DMS53 treated with DMSO at 0.1 percent for 48 hours (cell line): ENCODE results near the gene SATL1.
A peak's percentile ranks its signal among the peaks of the same experiment; 100 is the strongest.
"Not testable (repeated sequence)": the region's sequence is repeated elsewhere in the genome, so short reads cannot be mapped to it uniquely, and the experiment has no call there.

Source experiments
- DNase-seq: peaks from one replicate; lab custom pipeline; 2025; ENCODE audit not compliant: unreplicated experiment; lab: John Stamatoyannopoulos, UW

SATL1 gene

DNA sequence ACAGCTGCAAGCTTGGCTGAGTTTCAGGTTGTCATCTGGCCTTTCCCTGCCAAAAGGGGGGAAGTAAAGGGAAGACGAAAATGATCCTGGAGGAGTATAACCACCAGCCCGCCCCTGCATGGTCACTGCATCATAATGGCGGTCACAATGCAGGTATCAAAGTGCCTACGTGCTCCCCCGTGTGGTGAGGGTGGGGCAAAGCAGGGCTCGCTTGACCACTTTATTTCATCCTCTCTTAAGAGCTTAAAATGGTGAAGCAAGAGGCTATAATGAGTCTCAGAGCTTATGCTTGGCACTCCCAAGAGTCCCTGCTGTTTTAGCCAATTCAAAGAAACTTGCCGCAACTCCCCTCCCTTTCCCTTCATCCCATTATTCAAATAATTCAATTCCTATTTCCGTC lies 134.3 kb downstream of the SATL1 start:
- peak; percentile 21 for DNase-seq

DNA sequence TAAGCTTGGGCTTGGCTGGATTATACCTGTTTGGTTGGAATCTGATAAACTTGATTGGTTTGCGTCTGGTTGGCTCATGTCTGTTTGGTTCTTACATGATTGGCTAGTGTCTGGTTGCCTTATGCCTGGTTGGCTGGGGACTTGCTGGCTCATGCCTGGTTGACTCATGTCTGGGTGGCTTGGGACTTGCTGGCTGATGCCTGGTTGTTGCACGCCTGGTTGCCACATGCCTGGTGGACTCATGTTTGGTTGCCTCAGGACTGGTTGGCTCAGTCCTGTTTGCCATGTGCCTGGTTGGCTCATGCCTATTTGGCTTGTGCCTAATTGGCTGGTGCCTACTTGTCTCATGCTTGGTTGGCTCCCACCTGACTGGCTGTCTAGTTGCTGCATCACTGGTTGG lies 135.4 kb downstream of the SATL1 start:
- no peak for DNase-seq

DNA sequence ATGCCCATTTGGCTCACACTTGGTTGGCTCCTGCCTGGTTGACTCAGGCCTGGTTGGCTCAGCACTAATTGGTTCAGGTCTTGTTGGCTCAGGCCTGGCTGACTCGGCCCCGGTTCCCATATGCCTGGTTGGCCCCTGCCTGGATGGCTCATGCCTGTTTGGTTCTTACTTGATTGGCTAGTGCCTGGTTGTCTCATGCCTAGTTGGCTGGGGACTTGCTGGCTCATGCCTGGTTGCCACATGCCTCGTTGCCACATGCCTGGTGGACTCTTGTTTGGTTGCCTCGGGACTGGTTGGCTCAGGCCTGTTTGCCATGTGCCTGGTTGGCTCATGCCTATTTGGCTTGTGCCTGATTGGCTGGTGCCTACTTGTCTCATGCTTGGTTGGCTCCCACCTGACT lies 136.2 kb downstream of the SATL1 start:
- no peak for DNase-seq

DNA sequence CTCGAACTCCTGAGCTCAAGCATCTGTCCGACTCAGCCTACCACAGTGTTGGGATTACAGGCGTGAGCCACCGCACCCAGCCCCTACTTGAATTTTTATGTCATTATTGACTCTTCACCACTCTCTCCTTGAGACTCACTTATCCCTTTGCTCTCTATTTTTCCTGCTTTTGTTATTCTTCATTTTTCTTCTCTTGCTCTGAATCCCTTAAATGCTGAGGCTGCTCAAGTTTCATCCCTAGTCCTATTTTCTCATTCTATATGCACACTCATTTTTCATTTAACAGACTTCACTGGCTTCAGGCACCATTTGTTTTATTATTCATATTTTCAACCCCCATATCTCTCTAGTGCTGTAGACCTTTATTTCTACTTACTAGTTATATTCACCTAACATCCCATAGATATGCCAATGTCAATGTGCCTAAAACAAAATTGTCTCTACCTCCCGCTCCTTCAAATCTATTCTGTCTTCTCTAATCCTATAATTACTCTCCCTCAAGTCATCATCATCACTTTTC lies 154.2 kb downstream of the SATL1 start:
- DNase-seq: no peak

DNA sequence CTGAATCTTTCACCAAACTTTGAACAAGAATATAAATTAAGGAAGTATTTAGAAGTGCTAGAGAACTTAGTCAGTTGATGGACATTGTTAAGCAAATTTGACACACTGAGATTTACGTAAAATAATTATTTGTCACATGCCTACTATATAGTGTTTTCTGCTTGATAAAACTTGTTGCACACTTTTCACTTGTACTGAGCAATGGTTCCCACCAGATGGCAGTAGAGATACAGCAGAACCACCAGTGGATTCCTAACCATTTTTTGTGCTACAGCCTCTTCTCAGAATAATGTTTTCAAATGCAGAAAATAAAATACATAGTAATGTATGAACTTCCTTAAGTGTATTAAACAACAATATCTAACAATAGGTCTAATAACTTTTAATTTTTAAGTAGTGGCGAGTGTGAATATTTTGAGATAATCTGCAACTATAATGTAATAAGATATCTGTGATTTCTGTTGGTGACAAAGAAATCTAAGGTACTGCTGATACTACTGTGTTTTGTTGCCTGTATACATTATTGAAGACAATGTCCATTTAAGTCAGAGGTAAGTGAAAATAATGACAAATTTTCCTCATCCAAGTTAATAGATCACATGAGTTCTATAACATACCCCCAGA lies 158.7 kb downstream of the SATL1 start:
- peak; percentile 14 for DNase-seq

DNA sequence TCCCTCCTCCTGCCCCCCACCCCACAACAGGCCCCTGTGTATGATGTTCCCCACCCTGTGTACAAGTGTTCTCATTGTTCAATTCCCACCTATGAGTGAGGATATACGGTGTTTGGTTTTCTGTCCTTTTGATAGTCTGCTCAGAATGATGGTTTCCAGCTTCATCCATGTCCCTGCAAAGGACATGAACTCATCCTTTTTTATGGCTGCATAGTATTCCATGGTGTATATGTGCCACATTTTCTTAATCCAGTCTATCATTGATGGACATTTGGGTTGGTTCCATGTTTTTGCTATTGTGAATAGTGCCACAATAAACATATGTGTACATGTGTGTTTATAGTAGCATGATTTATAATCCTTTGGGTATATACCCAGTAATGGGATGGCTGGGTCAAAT lies 166.3 kb downstream of the SATL1 start:
- not testable (repeated sequence) for DNase-seq

DNA sequence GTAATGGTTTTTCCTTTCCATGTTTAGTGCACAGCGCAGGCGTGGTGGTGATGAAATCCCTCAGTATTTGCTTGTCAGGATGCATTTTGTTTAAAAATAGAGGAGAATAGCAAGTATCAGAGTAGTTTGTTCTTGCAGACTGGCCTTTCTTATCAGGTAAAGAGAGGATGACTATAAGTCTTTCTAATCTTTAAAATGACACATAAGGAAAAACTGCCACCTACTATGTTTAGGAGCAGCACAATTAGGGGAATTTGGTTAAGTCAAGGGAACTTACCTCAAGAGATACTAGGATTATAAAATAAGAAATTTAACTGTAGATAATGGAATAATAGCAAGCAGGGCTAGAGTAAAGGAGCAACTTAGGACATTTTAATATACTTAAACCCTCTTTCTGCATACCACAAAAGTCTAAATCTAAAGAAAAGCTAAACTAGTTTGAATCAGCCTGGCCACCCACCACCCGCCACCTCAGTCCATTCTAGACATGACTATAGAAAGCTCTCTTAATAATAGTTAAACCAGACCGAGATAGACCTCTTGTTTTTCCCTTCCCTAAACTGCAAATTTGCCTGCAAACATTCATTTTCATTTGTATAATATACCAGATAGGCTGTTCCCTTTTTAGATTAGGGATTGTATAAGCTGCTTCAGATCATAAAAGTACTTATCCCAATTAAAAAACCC lies 177.9 kb downstream of the SATL1 start:
- no peak for DNase-seq

DNA sequence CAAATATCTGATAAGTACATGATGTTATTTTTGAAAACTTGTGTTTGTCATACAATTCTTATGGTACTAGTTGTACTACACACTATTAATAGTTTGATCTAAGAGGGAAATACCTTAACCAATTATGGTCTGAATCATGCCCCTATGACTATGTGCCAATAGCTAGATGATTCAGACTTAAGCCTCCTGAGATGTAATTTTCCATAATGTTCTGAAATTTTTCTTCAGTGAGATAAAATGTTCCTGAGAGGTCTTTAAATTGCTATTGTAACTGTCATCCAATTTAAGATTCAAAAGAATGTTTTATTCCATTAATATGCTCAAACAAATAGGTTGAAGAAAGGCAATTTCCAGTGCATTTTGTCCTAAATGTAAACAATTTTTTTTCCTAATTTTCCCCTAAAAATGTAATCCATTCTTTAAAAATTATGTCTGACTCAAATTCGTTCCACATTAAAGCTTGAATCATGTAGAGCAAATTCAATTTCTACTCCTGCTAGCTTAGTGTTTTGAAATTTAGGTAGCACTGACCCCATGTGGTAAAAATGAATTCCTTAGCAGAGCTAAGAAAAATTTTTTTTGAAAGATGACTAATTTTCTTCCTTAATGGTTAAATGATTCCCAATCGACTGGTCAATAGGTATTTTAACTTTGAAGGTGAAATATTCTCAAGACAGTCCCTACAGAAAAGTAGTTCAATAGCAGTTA lies 190.8 kb downstream of the SATL1 start:
- DNase-seq: no peak

DNA sequence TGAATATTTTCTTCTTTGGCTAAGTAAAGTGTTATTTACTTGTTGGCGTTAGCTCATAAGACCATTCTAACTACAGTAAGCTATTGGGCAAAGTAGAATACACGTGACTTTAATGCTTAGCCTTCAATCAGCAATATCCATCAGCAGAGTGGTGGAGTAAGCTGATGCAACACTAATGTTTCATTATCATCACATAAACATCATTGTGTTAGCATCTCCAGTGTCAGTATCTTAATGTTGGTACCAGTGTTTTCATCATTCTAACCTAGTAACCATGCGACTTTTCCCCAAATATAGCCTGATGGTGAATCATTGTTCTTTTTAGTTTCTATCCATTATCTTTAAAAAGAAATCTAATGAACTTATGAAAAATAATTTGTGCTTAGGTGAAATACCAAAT lies 191.4 kb downstream of the SATL1 start:
- DNase-seq: no peak

DNA sequence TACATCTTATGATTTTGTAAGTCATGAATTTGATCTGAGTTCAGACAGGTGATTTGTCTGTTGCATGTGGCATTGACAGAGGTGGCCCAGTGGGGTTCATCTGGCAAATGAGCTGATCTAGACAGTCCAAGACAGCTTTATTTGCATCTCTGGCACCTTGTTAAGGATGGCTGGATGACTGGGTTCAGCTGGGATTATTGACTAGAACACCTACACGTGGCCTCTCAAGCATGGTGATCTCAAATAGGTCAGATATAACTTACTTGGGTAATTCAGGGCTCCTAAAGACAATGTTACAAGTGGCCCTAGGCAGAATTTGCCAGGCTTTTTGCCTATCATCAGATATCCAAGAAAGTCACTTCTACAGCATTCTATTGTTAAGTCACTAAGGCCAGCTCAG lies 192.0 kb downstream of the SATL1 start:
- DNase-seq: no peak
